GM21526 (cell line): ENCODE measurements around the gene LAMC1.
"Not testable (repeated sequence)": the region's sequence is repeated elsewhere in the genome, so short reads cannot be mapped to it uniquely, and the experiment has no call there.

ENCODE experiments used
- ATAC-seq: cut with Tn5 transposase; IDR thresholded peaks from one replicate; pipeline ENCODE4 v1.9.1; 2021; ENCODE audit warnings: moderate library complexity; ENCODE audit not compliant: unreplicated experiment, low FRiP score

Gene LAMC1

GRCh38 chr1:183040547-183040971 is 17.3 kb downstream of the LAMC1 start:
- no peak for ATAC-seq

GRCh38 chr1:183043254-183043653 is 20.0 kb downstream of the LAMC1 start:
- no peak for ATAC-seq

- ATAC-seq: no peak
These were observed 20.9 kb downstream of the LAMC1 start for GRCh38 chr1:183043872-183044854.

- ATAC-seq: no peak
These were observed 21.9 kb downstream of the LAMC1 start for GRCh38 chr1:183044893-183045649.

- ATAC-seq: peak; percentile 98
These were observed 25.2 kb downstream of the LAMC1 start for GRCh38 chr1:183048087-183049085.

GRCh38 chr1:183051546-183051945 is 28.3 kb downstream of the LAMC1 start:
- ATAC-seq: no peak

GRCh38 chr1:183052861-183053260 is 29.6 kb downstream of the LAMC1 start:
- no peak for ATAC-seq

GRCh38 chr1:183058851-183059502 is 35.8 kb downstream of the LAMC1 start:
- no peak for ATAC-seq

GRCh38 chr1:183061194-183061593 is 38.0 kb downstream of the LAMC1 start:
- no peak for ATAC-seq

GRCh38 chr1:183063349-183063748 is 40.1 kb downstream of the LAMC1 start:
- no peak for ATAC-seq

- no peak for ATAC-seq
These were observed 42.0 kb downstream of the LAMC1 start for GRCh38 chr1:183065168-183065706.

- not testable (repeated sequence) for ATAC-seq
These were observed 43.2 kb downstream of the LAMC1 start for GRCh38 chr1:183066432-183066831.

GRCh38 chr1:183069562-183070216 is 46.5 kb downstream of the LAMC1 start:
- ATAC-seq: no peak

GRCh38 chr1:183070234-183070922 is 47.2 kb downstream of the LAMC1 start:
- no peak for ATAC-seq

GRCh38 chr1:183070923-183071618 is 47.9 kb downstream of the LAMC1 start:
- peak; percentile 80 for ATAC-seq

- ATAC-seq: not testable (repeated sequence)
These were observed 49.4 kb downstream of the LAMC1 start for GRCh38 chr1:183072595-183072994.

GRCh38 chr1:183073320-183073719 is 50.1 kb downstream of the LAMC1 start:
- no peak for ATAC-seq

- ATAC-seq: no peak
These were observed 51.0 kb downstream of the LAMC1 start for GRCh38 chr1:183074215-183074614.
